C4-2B (cell line): Measurements from ENCODE around the gene TPRG1L.

Experiments
- ZFX ChIP-seq: fragments of 450-650 bp; IDR thresholded peaks from 2 replicates; pipeline ENCODE4 v1.6.1; 2017
- TF ChIP-seq, protein P1 (sequence below): fragments of 450-650 bp; conservative IDR thresholded peaks from 2 replicates; pipeline ENCODE4 v1.5.1; 2017; ENCODE audit warnings: mild to moderate bottlenecking

DNA sequence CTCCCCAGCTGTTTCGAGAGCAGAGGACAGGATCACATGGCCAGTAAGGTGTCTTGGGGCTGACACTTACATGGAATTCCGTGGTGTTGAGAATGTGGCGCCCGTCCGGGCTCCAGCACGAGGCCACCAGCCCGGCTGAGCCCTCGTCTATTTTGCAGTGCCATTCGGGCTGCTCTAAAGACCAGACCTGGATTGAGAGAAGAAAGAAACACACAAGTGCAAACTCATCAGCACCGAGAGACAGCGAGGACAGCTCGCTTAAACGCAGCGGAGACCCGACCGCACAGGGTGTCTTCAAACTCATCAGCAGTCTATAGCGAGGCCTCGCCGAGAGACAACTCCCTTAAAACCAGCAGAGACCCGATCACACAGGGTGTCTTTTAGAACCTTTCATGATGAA, 21.8 kb downstream of the TPRG1L start:
- TF ChIP-seq, protein P1, sequence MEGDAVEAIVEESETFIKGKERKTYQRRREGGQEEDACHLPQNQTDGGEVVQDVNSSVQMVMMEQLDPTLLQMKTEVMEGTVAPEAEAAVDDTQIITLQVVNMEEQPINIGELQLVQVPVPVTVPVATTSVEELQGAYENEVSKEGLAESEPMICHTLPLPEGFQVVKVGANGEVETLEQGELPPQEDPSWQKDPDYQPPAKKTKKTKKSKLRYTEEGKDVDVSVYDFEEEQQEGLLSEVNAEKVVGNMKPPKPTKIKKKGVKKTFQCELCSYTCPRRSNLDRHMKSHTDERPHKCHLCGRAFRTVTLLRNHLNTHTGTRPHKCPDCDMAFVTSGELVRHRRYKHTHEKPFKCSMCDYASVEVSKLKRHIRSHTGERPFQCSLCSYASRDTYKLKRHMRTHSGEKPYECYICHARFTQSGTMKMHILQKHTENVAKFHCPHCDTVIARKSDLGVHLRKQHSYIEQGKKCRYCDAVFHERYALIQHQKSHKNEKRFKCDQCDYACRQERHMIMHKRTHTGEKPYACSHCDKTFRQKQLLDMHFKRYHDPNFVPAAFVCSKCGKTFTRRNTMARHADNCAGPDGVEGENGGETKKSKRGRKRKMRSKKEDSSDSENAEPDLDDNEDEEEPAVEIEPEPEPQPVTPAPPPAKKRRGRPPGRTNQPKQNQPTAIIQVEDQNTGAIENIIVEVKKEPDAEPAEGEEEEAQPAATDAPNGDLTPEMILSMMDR: no peak
- TF ChIP-seq ZFX: no peak
